ENCODE data around the gene SLC28A2. TPM values are rescaled to one million over a fixed set of nuclear protein-coding genes. Genes with fewer than 3 reads are reported as not detected.

SLC28A2 gene
- polyA plus RNA-seq, 1 donor from 2014 or later: not detected

- no peaks in the 10 kb centered on the region for H3K27me3 ChIP-seq (ENCODE audit: insufficient read depth, low read depth, low read length)
- H2AFZ ChIP-seq (ENCODE audit: low read depth, low read length): no peak overlapping the region
- no peak for TF ChIP-seq REST (IDR thresholded peaks at IDR 0.05; ENCODE audit: borderline replicate concordance)
- TF ChIP-seq SMC3 (conservative IDR thresholded peaks at IDR 0.05; ENCODE audit: poor library complexity): no peak
- no peak for TF ChIP-seq TAF1 (IDR thresholded peaks at IDR 0.05; ENCODE audit: low read depth)
- TF ChIP-seq EZH2 (IDR thresholded peaks at IDR 0.05; ENCODE audit: borderline replicate concordance, insufficient read depth, low read length, poor library complexity, severe bottlenecking): no peak
- TF ChIP-seq RAD21 (conservative IDR thresholded peaks at IDR 0.05): no peak
- no peak for TF ChIP-seq MXI1 (conservative IDR thresholded peaks at IDR 0.05; ENCODE audit: poor library complexity, severe bottlenecking)
- no peak for TF ChIP-seq POLR2AphosphoS5 (IDR thresholded peaks at IDR 0.05)
- TF ChIP-seq EP300 (conservative IDR thresholded peaks at IDR 0.05; ENCODE audit: poor library complexity, severe bottlenecking): no peak
- TF ChIP-seq CTCF (IDR thresholded peaks at IDR 0.05; ENCODE audit: poor library complexity, severe bottlenecking): no peak
- H3F3A ChIP-seq (ENCODE audit: insufficient read depth, low read length, poor library complexity, severe bottlenecking): no peaks in the 10 kb centered on the region
- H3K9me2 ChIP-seq (ENCODE audit: insufficient read depth, low read length): no peaks in the 10 kb centered on the region
- H4K20me1 ChIP-seq (ENCODE audit: insufficient read depth): no peaks in the 10 kb centered on the region
- H3K27ac ChIP-seq (ENCODE audit: low read length): no peak overlapping the region
- H3K9ac ChIP-seq (ENCODE audit: low read length): no peak overlapping the region
- H3K4me2 ChIP-seq (ENCODE audit: low read length): no peak overlapping the region
- no peaks in the 10 kb centered on the region for H3K9me3 ChIP-seq (ENCODE audit: low read length)
- no peak overlapping the region for H3K4me3 ChIP-seq (ENCODE audit: low read length)
- H3K79me2 ChIP-seq (replicated peaks; ENCODE audit: insufficient read depth, low read length): no peaks in the 10 kb centered on the region
- no peaks in the 10 kb centered on the region for H3K36me3 ChIP-seq (ENCODE audit: insufficient read depth, low read length)
Measured at GRCh38 chr15:45259796-45260195, 7.8 kb downstream of the SLC28A2 start.

GRCh38 chr15:45262906-45263461 lies 10.9 kb downstream of the SLC28A2 start:
- Histone ChIP-seq H3K4me3 (ENCODE audit: low read length) (no peak overlapping the region), H3K27ac (ENCODE audit: low read length) (no peak overlapping the region), H3K36me3 (ENCODE audit: insufficient read depth, low read length) (no peaks in the 10 kb centered on the region), H3K9me2 (ENCODE audit: insufficient read depth, low read length) (no peaks in the 10 kb centered on the region), H3K4me2 (ENCODE audit: low read length) (no peak overlapping the region), H3F3A (ENCODE audit: insufficient read depth, low read length, poor library complexity, severe bottlenecking) (no peaks in the 10 kb centered on the region), H3K79me2 (replicated peaks; ENCODE audit: insufficient read depth, low read length) (no peaks in the 10 kb centered on the region), H3K9ac (ENCODE audit: low read length) (no peak overlapping the region), H3K27me3 (ENCODE audit: insufficient read depth, low read depth, low read length) (no peaks in the 10 kb centered on the region), H3K9me3 (ENCODE audit: low read length) (no peaks in the 10 kb centered on the region), H2AFZ (ENCODE audit: low read depth, low read length) (no peak overlapping the region), H4K20me1 (ENCODE audit: insufficient read depth) (no peaks in the 10 kb centered on the region)
- TF ChIP-seq EP300 (conservative IDR thresholded peaks at IDR 0.05; ENCODE audit: poor library complexity, severe bottlenecking) (no peak), SMC3 (conservative IDR thresholded peaks at IDR 0.05; ENCODE audit: poor library complexity) (no peak), RAD21 (conservative IDR thresholded peaks at IDR 0.05) (no peak), EZH2 (IDR thresholded peaks at IDR 0.05; ENCODE audit: borderline replicate concordance, insufficient read depth, low read length, poor library complexity, severe bottlenecking) (no peak), MXI1 (conservative IDR thresholded peaks at IDR 0.05; ENCODE audit: poor library complexity, severe bottlenecking) (no peak), CTCF (IDR thresholded peaks at IDR 0.05; ENCODE audit: poor library complexity, severe bottlenecking) (no peak), POLR2AphosphoS5 (IDR thresholded peaks at IDR 0.05) (no peak), TAF1 (IDR thresholded peaks at IDR 0.05; ENCODE audit: low read depth) (no peak), REST (IDR thresholded peaks at IDR 0.05; ENCODE audit: borderline replicate concordance) (no peak)

Measured in neural cell (in vitro differentiated cells).